ENCODE results near the gene EML6.

- TF ChIP-seq CTCF (IDR thresholded peaks at IDR 0.05) (no peak), POLR2A (IDR thresholded peaks at IDR 0.05) (no peak)
Measured at GRCh38 chr2:54750040-54750439, 26.6 kb downstream of the EML6 start.

Measured in Peyer's patch (tissue), 4 donors.